K562 (cell line): ENCODE data around the gene CTAGE1. TPM values are rescaled to one million over a fixed set of nuclear protein-coding genes. Genes with fewer than 3 reads are reported as not detected.

ENCODE experiments used
- ATAC-seq: fragments of 200-7000 bp; cut with Tn5 transposase; 3 replicates; pipeline ENCODE4 v1.9.1; 2020; ENCODE audit warnings: moderate library complexity
- BruUV-seq: library from RNA; stranded (reverse); fragments of 400-500 nt; replicated peaks from 2 replicates; lab custom pipeline; 2021; lab: Mats Ljungman, UMichigan
- CTCF ChIA-PET: fragments of 300-600 bp; formaldehyde crosslinking; extraction: SDS; loops from one replicate; lab custom pipeline; 2021; ENCODE audit warnings: low intra/inter-chr PET ratio; lab: Yijun Ruan, JAX
- POLR2A ChIA-PET: fragments of 300-600, 350-650 bp; sonication (Branson Sonifier 250); formaldehyde crosslinking; extraction: SDS; loops from one replicate; lab custom pipeline; 2021; ENCODE audit warnings: antibody characterized with exemption, inconsistent platforms; lab: Yijun Ruan, JAX
- DNase-seq, 4 experiments: peaks; one replicate each; pipeline versions ENCODE4 v3.0.0 to v3.0.0-alpha.2; 2011 to 2018; ENCODE audit warnings: low spot score in 3 of 4, mixed read lengths in 3 of 4; ENCODE audit errors: extremely low read depth in 1 of 4
- FAIRE-seq: peaks from 2 replicates; lab custom pipeline; 2011; peaks lifted over from hg19 to GRCh38; lab: Jason Lieb, UNC
- H2AFZ ChIP-seq: 2 replicates; pipeline ENCODE4 v1.6.0; 2011; ENCODE audit warnings: low read depth, low read length, control low read depth, inconsistent platforms
- H3K27ac ChIP-seq: fragments of 200-600 bp; 3 replicates; pipeline ENCODE4 v1.8.0; 2011; ENCODE audit warnings: low read depth, mild to moderate bottlenecking, control low read depth, inconsistent platforms, low read length, moderate library complexity, mixed read lengths; ENCODE audit errors: extremely low read depth
- H3K27me3 ChIP-seq, 2 experiments: fragments of 300-600 bp in 1 of 2; 2 replicates in 1 of 2; 3 replicates in 1 of 2; pipeline versions ENCODE4 v1.6.0 to v1.8.0; 2011; ENCODE audit warnings: inconsistent platforms in 2 of 2, low read length in 2 of 2, mild to moderate bottlenecking in 1 of 2, mixed read lengths in 1 of 2, moderate library complexity in 1 of 2; ENCODE audit not compliant: control insufficient read depth in 2 of 2, insufficient read depth in 2 of 2
- H3K36me3 ChIP-seq: fragments of 300-600 bp; 3 replicates; pipeline ENCODE4 v1.8.0; 2011; ENCODE audit warnings: mild to moderate bottlenecking, low read length, inconsistent platforms; ENCODE audit not compliant: control insufficient read depth, insufficient read depth
- H3K4me1 ChIP-seq, 2 experiments: fragments of 200-600 bp in 1 of 2; replicated peaks in 1 of 2; 2 replicates in 1 of 2; 3 replicates in 1 of 2; pipeline versions ENCODE4 v1.5.1 to v1.8.0; 2011; ENCODE audit warnings: inconsistent platforms in 2 of 2, low read length in 2 of 2, mild to moderate bottlenecking in 1 of 2, mixed read lengths in 1 of 2, moderate library complexity in 1 of 2; ENCODE audit not compliant: control insufficient read depth in 2 of 2, insufficient read depth in 2 of 2
- H3K4me2 ChIP-seq: 2 replicates; pipeline ENCODE4 v1.6.1; 2011; ENCODE audit warnings: low read length, control low read depth, inconsistent platforms, mixed read lengths; ENCODE audit not compliant: insufficient read depth
- H3K4me3 ChIP-seq: fragments of 200-600 bp; sonication (generic), shearing (Covaris generic); 2 replicates; pipeline ENCODE4 v1.5.1; 2016; ENCODE audit warnings: control low read depth, inconsistent platforms
- H3K79me2 ChIP-seq: fragments of 200-600 bp; 3 replicates; pipeline ENCODE4 v1.8.0; 2011; ENCODE audit warnings: low read length, inconsistent platforms; ENCODE audit not compliant: control insufficient read depth, insufficient read depth
- H3K9ac ChIP-seq, 2 experiments: 2 replicates each; pipeline versions ENCODE4 v1.6.0 to v1.6.1; 2011; ENCODE audit warnings: low read depth in 2 of 2, low read length in 2 of 2, control low read depth in 1 of 2, inconsistent platforms in 1 of 2, mild to moderate bottlenecking in 1 of 2, mixed read lengths in 1 of 2; ENCODE audit not compliant: insufficient read depth in 1 of 2
- H3K9me1 ChIP-seq: one replicate; pipeline ENCODE4 v1.6.0; 2011; ENCODE audit warnings: inconsistent platforms, mild to moderate bottlenecking, low read length, moderate library complexity; ENCODE audit not compliant: control insufficient read depth, insufficient read depth
- H3K9me3 ChIP-seq: replicated peaks from 2 replicates; pipeline ENCODE4 v1.5.1; 2011; ENCODE audit warnings: low read depth, low read length, inconsistent platforms; ENCODE audit not compliant: control insufficient read depth, insufficient read depth
- H4K20me1 ChIP-seq: replicated peaks from 2 replicates; pipeline ENCODE4 v1.6.1; 2011; ENCODE audit warnings: low read length, inconsistent platforms, mixed read lengths; ENCODE audit not compliant: control insufficient read depth, insufficient read depth
- CEBPZ ChIP-seq: fragments of 150-350 bp; IDR thresholded peaks from 2 replicates; pipeline ENCODE4 v1.6.1; 2014; ENCODE audit warnings: low read depth, mild to moderate bottlenecking, low read length, borderline replicate concordance
- FIP1L1 ChIP-seq: fragments of 200-400 bp; formaldehyde crosslinking; IDR thresholded peaks from 2 replicates; pipeline ENCODE4 v1.6.1; 2018; ENCODE audit warnings: mild to moderate bottlenecking, low read depth, low read length; ENCODE audit not compliant: poor library complexity, severe bottlenecking
- FOSL1 ChIP-seq: fragments of 200-800 bp; sonication (Bioruptor generic); conservative IDR thresholded peaks from 2 replicates; pipeline ENCODE4 v1.6.1; 2016; ENCODE audit warnings: missing genetic modification characterization, missing compliant biosample characterization
- NFIC ChIP-seq: fragments of 450-650 bp; IDR thresholded peaks from 2 replicates; pipeline ENCODE4 v1.6.1; 2017; ENCODE audit warnings: mild to moderate bottlenecking, inconsistent platforms
- RFX1 ChIP-seq: fragments of 450-650 bp; IDR thresholded peaks from 2 replicates; pipeline ENCODE4 v1.6.1; 2016; ENCODE audit warnings: mild to moderate bottlenecking, moderate library complexity
- SMARCE1 ChIP-seq: fragments of 450-650 bp; IDR thresholded peaks from 2 replicates; pipeline ENCODE4 v1.7.1; 2016; ENCODE audit warnings: mild to moderate bottlenecking
- SOX6 ChIP-seq: fragments of 450-650 bp; IDR thresholded peaks from 2 replicates; pipeline ENCODE4 v1.6.1; 2014; ENCODE audit warnings: mild to moderate bottlenecking
- WGBS: fragments of 100-300 bp; shearing (Covaris generic); methylation state at CpG from one replicate; pipeline ENCODE4 v1.1.6; 2016; ENCODE audit warnings: low coverage, mixed read lengths; ENCODE audit not compliant: insufficient coverage; ENCODE audit errors: missing lambda C conversion rate; 5-methylcytosine and 5-hydroxymethylcytosine counted together
- in situ Hi-C: fragments of 300-500 bp; cut with MboI; formaldehyde crosslinking; loops from 4 replicates; pipeline ENCODE4 v1.15.0; 2018; ENCODE audit warnings: inconsistent platforms, mixed read lengths
- intact Hi-C: fragments of 100-400 bp; cut with micrococcal nuclease; formaldehyde crosslinking; loops from 2 replicates; pipeline ENCODE4 v1.14.2; 2022
- polyA plus RNA-seq, 8 experiments: library from polyadenylated mRNA; depleted of rRNA in 4 of 8; stranded (reverse) in 5 of 8; unstranded in 3 of 8; fragments of >200 nt; fragmentation: Nextera tagmentation in 2 of 8; fragmentation: Illumina TruSeq in 1 of 8; extraction: Ambion mirVana in 2 of 8; extraction: Trizol in 1 of 8; gene quantifications; 2 replicates each; pipeline versions ENCODE4 v1.2.1 to v1.2.3, GENCODE V29; 2011 to 2014; ENCODE audit warnings: inconsistent platforms in 1 of 8, missing spikeins in 1 of 8
- total RNA-seq, 7 experiments: library from RNA; depleted of rRNA in 6 of 7; stranded (reverse); fragments of >200 nt in 6 of 7; fragmentation: Illumina TruSeq in 2 of 7; extraction: Trizol in 2 of 7; gene quantifications; 2 replicates each; pipeline versions ENCODE4 v1.2.1 to v1.2.3, GENCODE V29; 2011 to 2021; ENCODE audit warnings: low replicate concordance in 1 of 7
- TF ChIP-seq, protein P1 (sequence below): fragments of 250-450 bp; sonication (Bioruptor Pico); IDR thresholded peaks from 2 replicates; pipeline ENCODE4 v1.8.0; 2021; ENCODE audit warnings: borderline replicate concordance, mild to moderate bottlenecking, moderate library complexity; ENCODE audit not compliant: poor library complexity, severe bottlenecking
- TF ChIP-seq, protein P2 (sequence below), 2 experiments: fragments of 450-650 bp in 1 of 2; sonication (generic) in 1 of 2; formaldehyde crosslinking in 1 of 2; IDR thresholded peaks in 1 of 2; conservative IDR thresholded peaks in 1 of 2; 2 replicates each; pipeline versions ENCODE4 v1.6.1 to v1.8.1; 2016 to 2023; ENCODE audit warnings: mild to moderate bottlenecking in 2 of 2, moderate library complexity in 2 of 2, inconsistent platforms in 1 of 2, missing genetic modification reagents in 1 of 2
- TF ChIP-seq, protein P3 (sequence below): fragments of 250-450 bp; sonication (Bioruptor Pico); IDR thresholded peaks from 2 replicates; pipeline ENCODE4 v1.5.0; 2021
- TF ChIP-seq, protein P4 (sequence below): fragments of 450-650 bp; IDR thresholded peaks from 2 replicates; pipeline ENCODE4 v1.6.1; 2016; ENCODE audit warnings: borderline replicate concordance

Gene CTAGE1
- total and polyA plus RNA-seq, 9 of the 15 experiments (the other 6 are each of a cell fraction or from before 2014, with no cell fraction given), result not detected

DNA sequence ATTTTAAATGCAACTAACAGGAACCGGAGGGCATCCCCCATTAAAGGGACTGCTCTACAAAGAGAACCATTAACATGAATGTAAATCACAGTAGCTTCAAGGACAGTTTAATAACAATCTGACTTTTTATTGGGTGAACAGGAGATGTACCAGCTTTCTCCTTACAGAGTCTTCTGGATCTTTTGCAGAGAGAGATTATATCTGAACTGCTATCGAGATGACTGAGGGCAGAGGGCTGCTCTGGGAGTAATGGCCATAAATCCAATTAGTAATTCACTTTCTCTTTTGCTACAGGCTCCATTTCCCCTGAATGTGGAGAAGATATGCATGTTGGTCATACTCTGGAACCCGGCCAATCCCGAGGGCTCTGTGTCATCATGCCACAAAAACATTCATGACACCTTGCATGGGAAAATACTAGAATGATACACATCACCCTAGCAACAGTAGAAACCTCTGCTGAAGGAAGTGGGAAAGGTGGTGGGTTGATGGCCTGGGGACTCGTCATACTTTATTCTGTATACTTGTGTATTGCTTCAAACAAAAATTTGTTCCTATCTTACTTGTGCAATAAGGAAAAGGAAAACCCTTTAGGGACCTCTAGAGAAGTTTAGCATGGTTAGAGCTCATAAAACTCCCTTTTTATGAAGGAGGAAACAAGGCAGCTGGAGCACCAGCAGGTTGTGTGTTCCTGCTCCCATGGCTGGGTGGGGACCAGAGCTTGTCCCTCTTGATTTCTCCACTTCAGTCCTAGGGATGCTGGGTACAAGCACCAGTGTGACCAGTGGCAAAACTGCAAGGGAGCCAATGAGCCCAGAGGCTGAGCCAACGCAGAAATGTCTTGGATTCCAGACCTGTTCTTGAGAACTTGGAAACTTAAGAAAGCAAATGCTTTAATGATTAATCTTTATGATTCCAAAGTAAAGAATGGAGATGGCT lies 26.0 kb downstream of the CTAGE1 start:
- ATAC-seq (no peak), DNase-seq (no peak), FAIRE-seq (no peak)
- WGBS, result 3% methylated on average over 6 of the region's 6 CpGs
- no peak overlapping the region for H3K27ac ChIP-seq
- BruUV-seq, result no TSS peak
- no peaks in the 10 kb centered on the region for H3K79me2 ChIP-seq
- H3K27me3 ChIP-seq, result 0 out of 5 replicates have a peak, but pooled peaks cover 0 to 4% of the 10 kb centered on the region in 2 experiments
- H3K4me1 ChIP-seq, result no peaks in the 10 kb centered on the region
- H3K4me3 ChIP-seq, result no peak overlapping the region
- CTCF ChIA-PET, result no interaction called here
- no peak overlapping the region for H2AFZ ChIP-seq
- in situ Hi-C loops, result no loop called here
- H3K9ac ChIP-seq, result no peak overlapping the region
- no peak overlapping the region for H3K4me2 ChIP-seq
- no peaks in the 10 kb centered on the region for H3K9me1 ChIP-seq
- no peaks in the 10 kb centered on the region for H3K36me3 ChIP-seq
- H3K9me3 ChIP-seq, result no peaks in the 10 kb centered on the region
- POLR2A ChIA-PET, result interaction anchor here (0.5 to 0.7 kb wide), 3 partner anchors 14 to 425 kb away, joined by 3 read pairs; no protein-coding TSS in a partner anchor
- no peaks in the 10 kb centered on the region for H4K20me1 ChIP-seq
- intact Hi-C loops, result no loop called here
- peak; percentile 52; the same call in 1 of the 2 replicates for TF ChIP-seq FOSL1 (tag)
- TF ChIP-seq SMARCE1, result no peak
- peak; percentile 25 for TF ChIP-seq RFX1
- TF ChIP-seq, protein P1, sequence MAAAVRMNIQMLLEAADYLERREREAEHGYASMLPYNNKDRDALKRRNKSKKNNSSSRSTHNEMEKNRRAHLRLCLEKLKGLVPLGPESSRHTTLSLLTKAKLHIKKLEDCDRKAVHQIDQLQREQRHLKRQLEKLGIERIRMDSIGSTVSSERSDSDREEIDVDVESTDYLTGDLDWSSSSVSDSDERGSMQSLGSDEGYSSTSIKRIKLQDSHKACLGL, result no peak
- no peak for TF ChIP-seq SOX6
- TF ChIP-seq, protein P2, sequence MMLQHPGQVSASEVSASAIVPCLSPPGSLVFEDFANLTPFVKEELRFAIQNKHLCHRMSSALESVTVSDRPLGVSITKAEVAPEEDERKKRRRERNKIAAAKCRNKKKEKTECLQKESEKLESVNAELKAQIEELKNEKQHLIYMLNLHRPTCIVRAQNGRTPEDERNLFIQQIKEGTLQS (IDR thresholded peaks at IDR 0.05), result peak; percentile 27; the same call in 1 of the 2 replicates
- TF ChIP-seq, protein P2 (CRISPR knock-in tag; conservative IDR thresholded peaks at IDR 0.05), result no peak
- TF ChIP-seq, protein P3, sequence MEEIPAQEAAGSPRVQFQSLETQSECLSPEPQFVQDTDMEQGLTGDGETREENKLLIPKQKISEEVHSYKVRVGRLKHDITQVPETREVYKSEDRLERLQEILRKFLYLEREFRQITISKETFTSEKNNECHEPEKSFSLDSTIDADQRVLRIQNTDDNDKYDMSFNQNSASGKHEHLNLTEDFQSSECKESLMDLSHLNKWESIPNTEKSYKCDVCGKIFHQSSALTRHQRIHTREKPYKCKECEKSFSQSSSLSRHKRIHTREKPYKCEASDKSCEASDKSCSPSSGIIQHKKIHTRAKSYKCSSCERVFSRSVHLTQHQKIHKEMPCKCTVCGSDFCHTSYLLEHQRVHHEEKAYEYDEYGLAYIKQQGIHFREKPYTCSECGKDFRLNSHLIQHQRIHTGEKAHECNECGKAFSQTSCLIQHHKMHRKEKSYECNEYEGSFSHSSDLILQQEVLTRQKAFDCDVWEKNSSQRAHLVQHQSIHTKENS, result no peak
- TF ChIP-seq CEBPZ, result no peak
- TF ChIP-seq NFIC, result peak; percentile 32; the same call in 1 of the 2 replicates
- TF ChIP-seq, protein P4, sequence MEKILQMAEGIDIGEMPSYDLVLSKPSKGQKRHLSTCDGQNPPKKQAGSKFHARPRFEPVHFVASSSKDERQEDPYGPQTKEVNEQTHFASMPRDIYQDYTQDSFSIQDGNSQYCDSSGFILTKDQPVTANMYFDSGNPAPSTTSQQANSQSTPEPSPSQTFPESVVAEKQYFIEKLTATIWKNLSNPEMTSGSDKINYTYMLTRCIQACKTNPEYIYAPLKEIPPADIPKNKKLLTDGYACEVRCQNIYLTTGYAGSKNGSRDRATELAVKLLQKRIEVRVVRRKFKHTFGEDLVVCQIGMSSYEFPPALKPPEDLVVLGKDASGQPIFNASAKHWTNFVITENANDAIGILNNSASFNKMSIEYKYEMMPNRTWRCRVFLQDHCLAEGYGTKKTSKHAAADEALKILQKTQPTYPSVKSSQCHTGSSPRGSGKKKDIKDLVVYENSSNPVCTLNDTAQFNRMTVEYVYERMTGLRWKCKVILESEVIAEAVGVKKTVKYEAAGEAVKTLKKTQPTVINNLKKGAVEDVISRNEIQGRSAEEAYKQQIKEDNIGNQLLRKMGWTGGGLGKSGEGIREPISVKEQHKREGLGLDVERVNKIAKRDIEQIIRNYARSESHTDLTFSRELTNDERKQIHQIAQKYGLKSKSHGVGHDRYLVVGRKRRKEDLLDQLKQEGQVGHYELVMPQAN, result no peak
- no peak for TF ChIP-seq FIP1L1
